OCI-LY3 (cell line): Measurements from ENCODE around the gene EPHA3.

Source experiments
- CTCF ChIP-seq: fragments of 200-600, 300-600 bp; sonication (generic); IDR thresholded peaks from 2 replicates; pipeline ENCODE4 v1.5.1; 2014; ENCODE audit warnings: antibody characterized with exemption, low read length, low read depth
- EZH2phosphoT487 ChIP-seq: fragments of 200-600 bp; shearing (Covaris generic); IDR thresholded peaks from 2 replicates; pipeline ENCODE4 v1.6.1; 2018; ENCODE audit warnings: antibody characterized with exemption, mixed run types, low read depth

DNA sequence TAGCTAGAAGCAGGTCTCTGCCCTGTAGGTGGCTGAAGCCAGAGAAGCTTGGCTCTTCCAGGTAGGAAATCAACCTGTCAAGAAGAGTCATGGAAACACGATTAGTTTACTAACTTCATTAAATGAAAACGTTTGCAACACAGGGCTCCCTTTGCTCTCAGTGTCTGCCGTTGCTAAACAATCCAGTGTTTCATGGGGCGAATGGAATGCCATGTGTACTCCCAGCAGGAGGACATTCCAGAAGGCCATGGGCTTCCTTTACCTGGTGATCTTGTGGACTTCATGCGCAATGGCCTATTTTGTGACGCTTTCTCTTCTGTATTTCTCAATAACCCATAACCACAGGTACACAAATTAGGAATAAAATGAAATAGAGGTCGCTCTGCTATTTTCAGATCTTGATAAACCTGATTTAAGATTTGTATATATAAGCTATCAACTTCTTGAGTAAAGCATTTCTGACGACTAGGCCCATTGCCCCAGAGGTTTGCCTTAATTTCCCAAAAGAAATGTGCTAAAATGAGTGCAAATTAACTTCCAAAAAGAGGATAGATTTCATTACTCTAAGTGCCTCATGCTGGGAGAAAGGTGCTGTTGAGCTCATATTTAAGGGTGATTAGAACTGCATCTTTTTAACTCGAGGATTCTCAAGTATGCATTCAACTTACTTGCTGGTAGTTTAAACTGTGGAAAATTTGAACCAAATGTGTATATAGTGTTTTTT is 171.0 kb downstream of the EPHA3 start:
- TF ChIP-seq CTCF = no peak
- no peak for TF ChIP-seq EZH2phosphoT487
